GM21576 (cell line): ENCODE data around the gene ARHGAP31.
"Not testable (repeated sequence)": the region's sequence is repeated elsewhere in the genome, so short reads cannot be mapped to it uniquely, and the experiment has no call there.

Experiments used
- ATAC-seq: cut with Tn5 transposase; IDR thresholded peaks from one replicate; pipeline ENCODE4 v1.9.1; 2021; ENCODE audit warnings: mild to moderate bottlenecking, moderate library complexity; ENCODE audit not compliant: unreplicated experiment

ARHGAP31 gene

GRCh38 chr3:119293871-119294695, at the start of gene ARHGAP31:
TSS of gene ARHGAP31 (plus strand) at chr3:119294383. CDS start at chr3:119294905, 522 bp downstream.
- ATAC-seq, result peak; percentile 57

GRCh38 chr3:119245778-119246177, 48.4 kb upstream of the ARHGAP31 start:
- no peak for ATAC-seq

- no peak for ATAC-seq
Measured at GRCh38 chr3:119255214-119255613, 39.0 kb upstream of the ARHGAP31 start.

GRCh38 chr3:119257111-119257510, 37.1 kb upstream of the ARHGAP31 start:
- ATAC-seq, result no peak

GRCh38 chr3:119257654-119258410, 36.4 kb upstream of the ARHGAP31 start:
- no peak for ATAC-seq

- peak; percentile 96 for ATAC-seq
Measured at GRCh38 chr3:119258915-119259314, 35.3 kb upstream of the ARHGAP31 start.

GRCh38 chr3:119259821-119260220, 34.4 kb upstream of the ARHGAP31 start:
- ATAC-seq, result no peak

GRCh38 chr3:119261055-119261454, 33.1 kb upstream of the ARHGAP31 start:
- no peak for ATAC-seq

GRCh38 chr3:119270212-119270611, 24.0 kb upstream of the ARHGAP31 start:
- ATAC-seq, result not testable (repeated sequence)

- ATAC-seq, result no peak
Measured at GRCh38 chr3:119276680-119277079, 17.5 kb upstream of the ARHGAP31 start.

GRCh38 chr3:119279101-119279554, 15.1 kb upstream of the ARHGAP31 start:
- ATAC-seq, result no peak

- no peak for ATAC-seq
Measured at GRCh38 chr3:119279584-119280243, 14.5 kb upstream of the ARHGAP31 start.

- ATAC-seq, result no peak
Measured at GRCh38 chr3:119288669-119289403, 5.3 kb upstream of the ARHGAP31 start.

GRCh38 chr3:119289404-119289770, 4.8 kb upstream of the ARHGAP31 start:
- ATAC-seq, result no peak

GRCh38 chr3:119290613-119291012, 3.6 kb upstream of the ARHGAP31 start:
- no peak for ATAC-seq

GRCh38 chr3:119291062-119291700, 3.0 kb upstream of the ARHGAP31 start:
- no peak for ATAC-seq

- no peak for ATAC-seq
Measured at GRCh38 chr3:119292666-119293065, 1.5 kb upstream of the ARHGAP31 start.

- no peak for ATAC-seq
Measured at GRCh38 chr3:119293105-119293870, 895 bp upstream of the ARHGAP31 start.
